GM19372 (cell line): ENCODE results near the gene LMBR1.
"Not testable (repeated sequence)": the region's sequence is repeated elsewhere in the genome, so short reads cannot be mapped to it uniquely, and the experiment has no call there.

ENCODE experiments used
- ATAC-seq: cut with Tn5 transposase; IDR thresholded peaks from one replicate; pipeline ENCODE4 v1.9.1; 2021; ENCODE audit warnings: mild to moderate bottlenecking, low read depth, moderate library complexity; ENCODE audit not compliant: unreplicated experiment

LMBR1 gene

DNA sequence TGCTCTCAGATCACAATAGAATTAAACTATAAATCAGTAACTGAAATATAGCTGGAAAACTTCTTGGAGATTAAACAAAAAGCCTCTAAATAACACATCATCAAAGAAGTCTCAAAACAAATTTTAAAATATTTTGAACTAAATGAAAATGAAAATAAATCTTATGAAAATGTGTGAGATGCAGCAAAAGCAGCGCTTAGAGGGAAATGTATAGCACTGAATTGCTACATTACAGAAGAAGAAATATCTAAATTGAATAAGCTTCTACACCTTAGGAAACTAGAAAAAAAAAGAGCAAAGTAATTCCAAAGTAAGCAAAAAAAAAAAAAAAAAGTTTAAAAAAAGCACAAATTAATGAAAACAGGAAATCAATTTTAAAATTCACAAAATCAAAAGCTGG lies 35.2 kb downstream of the LMBR1 start:
- ATAC-seq = no peak

- no peak for ATAC-seq
Observed at GRCh38 chr7:156854654-156855053, 38.3 kb downstream of the LMBR1 start.

DNA sequence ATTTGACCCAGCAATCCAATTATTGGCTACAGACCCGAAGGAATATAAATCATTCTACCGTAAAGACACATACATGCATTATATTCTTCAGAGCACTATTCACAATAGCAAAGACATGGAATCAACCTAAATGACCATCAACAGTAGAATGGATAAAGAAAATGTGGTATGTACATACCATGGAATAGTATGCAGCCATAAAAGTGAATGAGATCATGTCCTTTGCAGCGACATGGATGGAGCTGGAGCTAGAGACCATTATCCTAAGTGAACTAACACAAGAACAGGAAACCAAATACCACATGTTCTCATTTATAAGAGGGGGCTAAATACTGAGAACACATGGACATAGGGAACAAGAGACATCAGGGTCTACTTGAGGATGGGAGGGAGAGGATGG lies 44.0 kb downstream of the LMBR1 start:
- ATAC-seq = no peak

DNA sequence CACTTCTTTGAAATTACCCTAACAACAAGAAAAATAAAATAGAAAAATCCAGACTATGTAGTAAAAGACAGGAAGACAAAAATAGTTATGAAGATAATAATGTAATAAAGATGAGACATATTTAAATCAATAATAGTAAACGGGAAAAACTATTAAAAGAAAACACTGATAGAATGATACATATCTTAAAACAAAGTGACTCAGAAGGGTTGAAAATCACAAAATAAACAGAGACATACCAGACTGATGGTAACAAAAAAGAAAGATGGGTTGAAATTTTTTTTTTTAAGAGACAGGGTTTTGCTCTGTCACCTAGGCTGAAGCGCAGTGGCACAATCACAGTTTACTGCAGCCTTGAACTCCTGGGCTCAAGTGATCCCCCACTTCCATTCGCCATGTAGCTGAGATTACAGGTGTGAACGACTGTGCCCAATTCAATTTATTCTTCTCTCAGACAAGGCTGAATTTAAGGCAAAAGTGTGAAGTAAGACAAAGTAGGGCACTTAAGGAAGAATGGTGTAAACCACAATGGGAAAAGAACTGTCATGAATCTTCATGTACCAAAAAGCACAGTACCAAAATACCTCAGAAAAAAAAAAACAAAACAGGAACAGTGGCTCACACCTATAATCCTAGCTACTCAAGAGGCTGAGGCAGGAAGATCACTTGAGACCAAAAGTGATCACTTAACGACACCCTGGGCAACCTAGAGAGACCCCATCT lies 47.4 kb downstream of the LMBR1 start:
- no peak for ATAC-seq

DNA sequence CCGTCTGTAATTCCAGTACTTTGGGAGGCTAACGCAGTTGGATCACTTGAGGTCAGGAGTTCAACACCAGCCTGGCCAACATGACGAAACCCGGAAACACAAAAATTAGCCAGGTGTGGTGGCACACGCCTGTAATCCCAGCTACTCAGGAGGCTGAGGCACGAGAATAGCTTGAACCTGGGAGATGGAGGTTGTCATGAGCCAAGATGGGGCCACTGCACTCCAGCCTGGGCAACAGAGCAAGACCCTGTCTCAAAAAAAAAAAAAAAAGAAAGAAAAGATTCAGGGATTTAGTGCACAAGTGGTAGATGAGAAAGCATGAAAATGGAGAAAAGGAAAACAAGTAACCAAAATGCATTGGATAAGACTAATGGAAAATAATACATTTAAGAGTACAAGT lies 49.4 kb downstream of the LMBR1 start:
- ATAC-seq = not testable (repeated sequence)

DNA sequence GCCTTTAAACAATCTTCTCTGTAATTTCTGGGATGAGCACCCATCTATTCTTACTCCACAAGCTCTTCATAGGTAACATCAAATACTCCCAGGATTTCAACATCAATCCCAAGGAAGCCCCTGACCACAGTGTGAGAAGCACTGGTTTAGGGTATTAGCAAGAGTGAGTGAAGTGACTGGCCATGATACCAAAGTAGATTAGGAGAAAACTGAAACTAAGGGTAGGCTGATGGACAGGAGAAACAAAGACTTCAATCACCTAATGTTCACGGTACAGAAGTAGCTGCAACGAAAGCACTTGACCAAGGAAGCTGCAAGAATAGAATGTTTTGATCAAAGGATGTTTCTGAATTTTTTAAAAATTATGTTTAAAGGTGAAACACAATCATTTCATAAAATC lies 49.8 kb downstream of the LMBR1 start:
- ATAC-seq = no peak

DNA sequence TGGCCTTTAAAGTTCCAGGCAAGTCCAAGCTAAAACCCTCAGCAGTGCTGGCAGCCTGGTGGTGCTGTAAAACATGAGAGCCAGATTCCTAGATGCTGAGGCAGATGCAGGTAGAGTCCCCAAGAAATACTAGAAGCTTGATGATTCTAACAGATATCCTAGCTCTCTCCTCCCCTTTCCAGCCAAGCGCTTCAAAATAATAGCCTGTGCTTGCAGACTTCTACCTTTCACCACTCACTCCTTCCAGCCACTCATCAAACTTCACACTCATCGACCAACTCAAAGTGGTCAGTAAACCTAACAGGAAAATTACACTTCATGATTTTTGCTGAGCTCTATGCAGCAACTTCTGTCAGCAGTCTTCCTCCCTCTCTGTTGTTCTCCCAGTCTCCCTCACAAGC lies 50.2 kb downstream of the LMBR1 start:
- no peak for ATAC-seq

- ATAC-seq = no peak
Observed at GRCh38 chr7:156842317-156842716, 50.7 kb downstream of the LMBR1 start.

DNA sequence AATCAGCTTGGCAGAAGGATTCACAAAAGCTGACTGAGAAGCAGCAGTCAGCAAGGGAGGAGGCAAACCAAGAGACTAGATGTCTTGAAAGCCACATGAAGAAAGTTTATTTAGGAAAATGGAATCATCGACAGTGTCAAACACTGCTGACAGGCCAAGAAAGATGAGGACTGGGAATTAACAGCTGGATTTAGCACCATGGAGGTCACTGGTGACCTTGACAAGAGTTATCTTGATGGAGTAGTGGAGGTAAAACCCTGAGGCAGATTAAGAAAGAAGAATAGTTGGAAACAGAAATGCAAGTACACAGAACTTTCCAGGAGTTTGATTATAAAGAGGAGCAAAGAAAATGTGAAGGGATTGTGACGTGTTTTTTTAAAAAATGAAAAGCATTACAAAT lies 51.5 kb downstream of the LMBR1 start:
- ATAC-seq = no peak

DNA sequence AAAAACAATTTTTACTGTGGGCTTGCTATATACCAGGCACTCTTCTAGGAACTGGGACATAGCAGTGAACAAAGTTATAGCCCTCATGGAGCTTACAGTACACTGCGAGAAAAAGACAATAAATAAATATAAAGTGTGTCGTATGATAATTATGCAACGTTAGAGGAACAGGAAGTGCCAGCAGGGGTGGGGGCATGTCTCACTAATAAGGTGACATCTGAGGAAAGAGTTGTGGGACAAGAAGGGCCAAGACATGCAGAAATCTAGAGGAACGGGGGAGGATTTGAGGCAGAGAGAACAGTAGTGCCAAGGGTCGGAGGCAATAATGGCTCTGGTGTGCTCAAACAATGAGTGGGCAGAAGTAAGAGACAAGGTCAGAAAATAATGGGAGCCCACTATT lies 52.8 kb downstream of the LMBR1 start:
- ATAC-seq = no peak

DNA sequence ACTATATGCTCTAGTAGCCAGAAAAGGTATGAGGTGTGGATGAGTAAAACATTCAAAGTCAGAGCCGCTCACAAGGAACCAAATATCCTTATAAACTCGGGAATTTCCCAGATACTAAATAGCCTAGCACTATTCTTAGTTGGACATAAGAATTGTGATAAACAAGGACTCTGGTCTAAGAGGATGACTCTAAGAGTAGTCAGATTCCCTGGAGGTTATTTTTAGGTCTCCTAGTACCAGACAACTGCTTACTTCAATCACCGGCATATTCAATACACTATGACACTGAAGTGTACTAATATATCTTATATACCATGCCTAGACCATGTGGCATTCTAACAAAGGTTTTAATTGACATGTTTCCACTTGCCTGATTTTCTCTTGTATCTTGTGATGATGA lies 56.5 kb downstream of the LMBR1 start:
- ATAC-seq = no peak

GRCh38 chr7:156834462-156834861 lies 58.5 kb downstream of the LMBR1 start:
- ATAC-seq = no peak

DNA sequence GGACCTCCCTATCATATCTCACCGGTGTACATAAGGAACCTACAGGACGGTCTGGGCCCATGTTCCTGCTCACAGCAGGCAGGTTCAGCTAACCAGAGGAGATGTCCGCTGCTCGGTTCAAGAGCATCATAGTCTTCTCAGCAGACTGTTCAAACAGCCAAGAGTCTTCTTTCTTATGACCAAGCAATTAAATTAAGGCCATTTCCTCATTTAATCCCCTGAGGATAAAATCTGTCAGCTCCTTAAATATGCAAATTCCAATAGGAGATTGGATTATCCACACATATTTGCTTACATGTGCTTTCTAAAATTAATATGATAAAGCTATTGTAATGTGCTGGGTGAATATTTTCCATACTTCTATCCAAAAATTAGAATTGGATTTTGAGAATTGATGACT lies 59.7 kb downstream of the LMBR1 start:
- no peak for ATAC-seq

DNA sequence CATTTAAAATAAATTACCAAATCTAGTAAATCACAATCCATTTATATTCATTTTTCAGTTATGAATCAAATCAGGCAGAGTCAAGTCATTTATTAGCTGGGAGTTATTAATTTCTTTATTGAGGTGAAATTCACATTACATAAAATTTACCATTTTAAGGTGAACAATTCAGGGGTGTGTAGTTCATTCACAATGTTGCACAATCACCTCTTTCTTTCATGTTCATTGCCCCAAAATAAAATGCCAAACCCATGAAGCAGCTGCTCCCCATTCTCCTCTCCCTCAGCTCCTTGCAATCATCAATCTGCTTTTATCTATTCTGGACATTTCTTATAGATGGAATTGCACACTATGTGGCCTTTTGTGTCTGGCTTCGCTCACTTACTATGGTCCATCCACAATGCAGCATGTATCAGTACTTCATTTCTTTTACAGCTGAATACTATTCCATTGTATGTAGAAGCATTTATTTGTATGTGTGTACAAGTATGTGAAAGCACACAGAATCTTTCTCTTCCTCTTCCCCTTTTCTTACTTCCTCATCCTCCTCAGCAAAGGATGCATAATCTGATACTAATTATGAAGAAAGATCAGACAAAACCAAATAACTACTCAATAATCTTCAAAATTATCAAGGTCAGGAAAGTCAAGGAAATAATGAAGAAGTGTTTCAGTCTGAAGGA lies 60.6 kb downstream of the LMBR1 start:
- ATAC-seq = no peak

- no peak for ATAC-seq
Observed at GRCh38 chr7:156829669-156830336, 63.2 kb downstream of the LMBR1 start.

DNA sequence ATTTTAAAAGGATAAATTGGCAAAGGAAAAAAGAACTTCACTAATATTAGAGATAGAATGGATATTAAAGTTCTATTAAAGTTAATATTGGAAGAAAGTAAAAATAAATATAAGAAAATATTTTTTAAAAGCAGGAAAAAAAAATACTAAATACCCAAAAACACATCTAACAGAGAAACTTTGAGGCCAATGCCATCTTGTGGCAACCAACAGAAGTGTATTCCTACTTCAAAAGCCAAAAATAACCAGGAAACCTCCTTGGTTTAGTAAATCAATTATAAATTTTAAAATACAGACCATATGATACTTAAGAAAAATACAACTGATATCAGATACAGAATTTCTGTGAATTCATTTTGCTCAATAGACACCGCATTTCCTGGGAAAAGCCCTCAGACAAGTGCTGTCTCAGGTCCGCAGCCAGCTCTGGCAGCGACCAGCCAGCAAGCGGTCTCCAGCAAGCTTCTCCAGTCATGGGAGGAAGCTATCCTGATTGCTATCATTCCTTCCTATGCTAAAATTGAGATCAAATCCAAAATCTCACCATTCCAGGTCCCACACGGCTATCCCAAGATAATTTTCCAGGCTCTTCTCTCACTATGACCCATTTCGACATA lies 65.3 kb downstream of the LMBR1 start:
- no peak for ATAC-seq

GRCh38 chr7:156823435-156823834 lies 69.5 kb downstream of the LMBR1 start:
- ATAC-seq = no peak

GRCh38 chr7:156820445-156821063 lies 72.4 kb downstream of the LMBR1 start:
- no peak for ATAC-seq

DNA sequence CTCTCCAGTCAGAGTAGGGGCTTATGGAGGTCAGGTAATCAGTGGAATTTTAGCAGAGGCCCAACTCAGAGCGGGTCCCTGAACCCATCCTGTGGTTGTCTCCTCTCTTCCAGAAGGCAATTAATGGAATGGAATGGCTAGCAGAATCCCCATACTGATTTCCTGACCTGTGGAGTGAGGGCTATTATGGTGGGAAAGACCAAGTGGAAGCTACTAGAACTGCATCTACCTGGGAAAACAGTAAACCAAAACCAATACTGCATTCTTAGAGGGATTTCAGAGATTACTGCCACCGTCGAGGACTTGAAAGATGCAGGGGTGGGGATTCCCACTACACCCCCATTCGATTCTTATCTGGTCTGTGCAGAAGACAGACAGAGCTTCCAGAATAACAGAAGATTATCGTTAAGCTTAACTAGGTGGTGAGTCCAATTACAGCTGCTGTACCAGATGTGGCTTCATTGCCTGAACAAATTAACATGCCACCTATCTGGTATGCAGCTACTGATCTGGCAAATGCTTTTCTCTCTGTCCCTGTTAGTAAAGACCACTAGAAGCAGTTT lies 73.2 kb downstream of the LMBR1 start:
- no peak for ATAC-seq

DNA sequence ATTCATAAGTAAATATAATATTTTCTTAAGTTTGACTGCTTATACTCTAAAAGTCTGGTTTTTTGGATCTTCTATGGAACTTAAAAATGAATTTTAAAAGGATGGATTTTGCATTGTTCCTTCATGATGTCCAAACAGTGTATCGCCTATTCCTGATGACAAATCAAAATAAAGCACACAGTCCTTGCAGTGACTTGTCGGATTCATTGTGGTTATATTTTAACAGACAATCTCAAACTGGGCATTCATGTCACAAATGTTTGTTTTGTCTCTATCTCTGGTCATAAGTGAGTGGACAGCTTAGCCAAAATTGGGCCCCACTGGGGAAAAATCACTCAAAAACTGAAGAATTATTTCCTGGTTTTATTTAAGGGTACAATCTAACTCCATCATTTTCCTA lies 74.8 kb downstream of the LMBR1 start:
- ATAC-seq = no peak
